ENCODE data around the gene IL16. TPM values are rescaled to one million over a fixed set of nuclear protein-coding genes. Genes with fewer than 3 reads are reported as not detected.

Gene IL16
- polyA plus RNA-seq, 2 of the 4 experiments (the other 2 are of a cell fraction) = 0.09 TPM; not detected in 1

DNA sequence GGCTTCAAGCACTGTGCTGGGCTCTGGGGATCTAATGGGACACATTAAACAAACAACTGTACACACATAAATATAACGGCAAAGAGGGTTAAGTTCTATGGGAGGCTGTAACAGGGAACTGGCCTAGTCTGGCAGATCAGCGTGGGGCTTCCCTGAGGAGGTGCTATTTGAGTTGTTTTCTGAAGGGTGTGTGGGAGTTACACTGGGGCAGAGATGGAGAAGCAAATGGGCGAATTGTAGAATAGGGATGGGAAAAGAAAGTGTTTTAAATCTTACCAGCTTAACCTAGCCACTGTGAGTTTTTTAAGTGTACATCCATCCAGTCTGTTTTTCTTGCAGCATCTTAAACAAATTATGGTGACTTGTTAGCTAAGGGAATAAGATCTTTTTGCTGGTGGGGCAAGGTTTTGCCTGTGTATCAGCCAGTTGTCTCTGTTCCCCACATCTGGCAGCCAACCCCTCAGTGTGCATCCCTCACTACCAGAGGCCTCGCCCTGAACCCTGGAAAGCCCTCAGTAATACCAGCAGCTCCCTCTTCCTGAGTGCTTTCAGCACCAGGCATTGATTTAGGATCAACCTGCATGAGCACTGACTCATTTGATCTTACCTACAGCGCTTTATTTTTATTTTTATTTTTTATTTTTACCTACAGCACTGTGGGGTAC lies 10.9 kb upstream of the IL16 start:
- DNase-seq (ENCODE audit: low read depth in 1 of 2, low spot score in 1 of 2) = no peak
- TF ChIP-seq CTCF (IDR thresholded peaks at IDR 0.05) (no peak), HOXA7 (CRISPR knock-in tag; IDR thresholded peaks at IDR 0.05) (no peak), RARB (CRISPR knock-in tag; IDR thresholded peaks at IDR 0.05) (no peak), HOXB13 (CRISPR knock-in tag; IDR thresholded peaks at IDR 0.05; ENCODE audit: low read depth) (no peak), ESRRA (IDR thresholded peaks at IDR 0.05; ENCODE audit: borderline replicate concordance, low read length) (no peak), TP53 (CRISPR knock-in tag; IDR thresholded peaks at IDR 0.05) (no peak), SMC3 (IDR thresholded peaks at IDR 0.05) (no peak), HDAC2 (IDR thresholded peaks at IDR 0.05) (no peak), TFCP2L1 (CRISPR knock-in tag; IDR thresholded peaks at IDR 0.05) (no peak), EP300 (IDR thresholded peaks at IDR 0.05) (no peak), CHD4 (IDR thresholded peaks at IDR 0.05; ENCODE audit: borderline replicate concordance) (no peak), NR3C1 (IDR thresholded peaks at IDR 0.05) (no peak)
- TF ChIP-seq, protein P1, sequence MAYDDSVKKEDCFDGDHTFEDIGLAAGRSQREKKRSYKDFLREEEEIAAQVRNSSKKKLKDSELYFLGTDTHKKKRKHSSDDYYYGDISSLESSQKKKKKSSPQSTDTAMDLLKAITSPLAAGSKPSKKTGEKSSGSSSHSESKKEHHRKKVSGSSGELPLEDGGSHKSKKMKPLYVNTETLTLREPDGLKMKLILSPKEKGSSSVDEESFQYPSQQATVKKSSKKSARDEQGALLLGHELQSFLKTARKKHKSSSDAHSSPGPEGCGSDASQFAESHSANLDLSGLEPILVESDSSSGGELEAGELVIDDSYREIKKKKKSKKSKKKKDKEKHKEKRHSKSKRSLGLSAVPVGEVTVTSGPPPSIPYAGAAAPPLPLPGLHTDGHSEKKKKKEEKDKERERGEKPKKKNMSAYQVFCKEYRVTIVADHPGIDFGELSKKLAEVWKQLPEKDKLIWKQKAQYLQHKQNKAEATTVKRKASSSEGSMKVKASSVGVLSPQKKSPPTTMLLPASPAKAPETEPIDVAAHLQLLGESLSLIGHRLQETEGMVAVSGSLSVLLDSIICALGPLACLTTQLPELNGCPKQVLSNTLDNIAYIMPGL (CRISPR knock-in tag; IDR thresholded peaks at IDR 0.05; ENCODE audit: borderline replicate concordance) = no peak
- no peak for FAIRE-seq
- no peak overlapping the region for H3K4me2 ChIP-seq
- no peak overlapping the region for H3K4me3 ChIP-seq
- CTCF ChIA-PET = interaction anchor here (0.6 to 1.8 kb wide), 4 partner anchors 19 to 1355 kb away, joined by 3 to 8 read pairs (median 4); no protein-coding TSS in a partner anchor
- H3K4me1 ChIP-seq = no peaks in the 10 kb centered on the region
- POLR2A ChIA-PET = no interaction called here
- no peak for ATAC-seq
- WGBS (ENCODE audit: missing lambda C conversion rate) = 7% methylated on average over 5 of the region's 5 CpGs
- no peaks in the 10 kb centered on the region for H3K9me3 ChIP-seq
- H3K27ac ChIP-seq = no peak overlapping the region

- TF ChIP-seq, protein P1 (CRISPR knock-in tag; IDR thresholded peaks at IDR 0.05; ENCODE audit: borderline replicate concordance) = no peak
- TF ChIP-seq EHMT2 (IDR thresholded peaks at IDR 0.05; ENCODE audit: low read depth) (no peak), CBX8 (IDR thresholded peaks at IDR 0.05) (no peak), EHF (CRISPR knock-in tag; IDR thresholded peaks at IDR 0.05) (no peak), CHD2 (IDR thresholded peaks at IDR 0.05; ENCODE audit: low read length, partially characterized antibody) (no peak), CEBPB (IDR thresholded peaks at IDR 0.05) (no peak), NFE2L2 (conservative IDR thresholded peaks at IDR 0.05; ENCODE audit: low read length) (no peak), JUNB (IDR thresholded peaks at IDR 0.05) (no peak), SREBF2 (IDR thresholded peaks at IDR 0.05) (no peak), POLR2A (IDR thresholded peaks at IDR 0.05; ENCODE audit: low read length) (no peak)
- TF ChIP-seq, protein P2, sequence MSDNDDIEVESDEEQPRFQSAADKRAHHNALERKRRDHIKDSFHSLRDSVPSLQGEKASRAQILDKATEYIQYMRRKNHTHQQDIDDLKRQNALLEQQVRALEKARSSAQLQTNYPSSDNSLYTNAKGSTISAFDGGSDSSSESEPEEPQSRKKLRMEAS (IDR thresholded peaks at IDR 0.05) = no peak
- POLR2A ChIA-PET = no interaction called here
- 13% methylated on average over 8 of the region's 8 CpGs for WGBS (ENCODE audit: missing lambda C conversion rate)
- Histone ChIP-seq H3K4me2 (no peak overlapping the region), H3K9me3 (no peaks in the 10 kb centered on the region), H3K4me3 (no peak overlapping the region), H3K27ac (no peak overlapping the region), H3K4me1 (no peaks in the 10 kb centered on the region)
- ATAC-seq = no peak
- CTCF ChIA-PET = interaction anchor here (2.8 kb wide), 1 partner anchor 78 kb away, joined by 13 read pairs; no protein-coding TSS in a partner anchor
- FAIRE-seq = no peak
- DNase-seq (ENCODE audit: low read depth in 1 of 2, low spot score in 1 of 2) = no peak
Observed at GRCh38 chr15:81188354-81188753, 8.3 kb upstream of the IL16 start.
